Liver (tissue), 9 donors: ENCODE results near the gene AMOTL1. TPM values are rescaled to one million over a fixed set of nuclear protein-coding genes. Genes with fewer than 3 reads are reported as not detected.

Experiments
- DNase-seq: peaks from one replicate; pipeline ENCODE4 v3.0.0-alpha.2; 2017; ENCODE audit warnings: low spot score
- H3K27ac ChIP-seq, 2 donors: one replicate each; pipeline ENCODE4 v1.7.0; 2013; ENCODE audit warnings: inconsistent platforms in 2 of 2, low read length in 2 of 2, control low read depth in 1 of 2, low read depth in 1 of 2, mild to moderate bottlenecking in 1 of 2
- H3K27me3 ChIP-seq, 4 donors: one replicate each; pipeline versions ENCODE4 v1.6.1 to v1.7.0; 2013; ENCODE audit warnings: low read length in 3 of 4, inconsistent platforms in 1 of 4, mild to moderate bottlenecking in 1 of 4, moderate library complexity in 1 of 4; ENCODE audit not compliant: control insufficient read depth in 4 of 4, insufficient read depth in 4 of 4
- H3K36me3 ChIP-seq, 4 donors: one replicate each; pipeline versions ENCODE4 v1.6.1 to v1.7.0; 2013; ENCODE audit warnings: low read length in 3 of 4, mild to moderate bottlenecking in 3 of 4, low read depth in 1 of 4, moderate library complexity in 1 of 4; ENCODE audit not compliant: control insufficient read depth in 4 of 4, insufficient read depth in 3 of 4
- H3K4me1 ChIP-seq, 4 donors: one replicate each; pipeline versions ENCODE4 v1.6.1 to v1.7.0; 2013; ENCODE audit warnings: low read length in 3 of 4, mild to moderate bottlenecking in 3 of 4, moderate library complexity in 1 of 4; ENCODE audit not compliant: control insufficient read depth in 4 of 4, insufficient read depth in 4 of 4
- H3K4me3 ChIP-seq, 3 donors: one replicate each; pipeline versions ENCODE4 v1.6.1 to v1.7.0; 2013; ENCODE audit warnings: low read length in 3 of 3, control low read depth in 1 of 3, low read depth in 1 of 3, mild to moderate bottlenecking in 1 of 3
- H3K9ac ChIP-seq, 2 donors: one replicate each; pipeline ENCODE4 v1.7.0; 2013; ENCODE audit warnings: low read length in 2 of 2, mild to moderate bottlenecking in 2 of 2, moderate library complexity in 2 of 2, control low read depth in 1 of 2, low read depth in 1 of 2
- H3K9me3 ChIP-seq, 4 donors: one replicate each; pipeline versions ENCODE4 v1.6.1 to v1.7.0; 2013; ENCODE audit warnings: low read length in 3 of 4; ENCODE audit not compliant: control insufficient read depth in 4 of 4
- CTCF ChIP-seq: fragments of 150-350 bp; IDR thresholded peaks from 2 replicates; pipeline ENCODE4 v1.5.1; 2017; ENCODE audit warnings: improper control_type of control experiment, low read depth, low read length; ENCODE audit not compliant: missing input control
- EGR1 ChIP-seq, 2 donors: IDR thresholded peaks; 2 replicates each; pipeline ENCODE4 v1.6.1; 2016 to 2018; ENCODE audit warnings: antibody characterized with exemption in 2 of 2, low read depth in 2 of 2
- FOXA1 ChIP-seq: IDR thresholded peaks from 2 replicates; pipeline ENCODE4 v1.6.1; 2016; ENCODE audit warnings: antibody characterized with exemption
- JUND ChIP-seq, 2 donors: IDR thresholded peaks; 2 replicates each; pipeline ENCODE4 v1.6.1; 2016; ENCODE audit warnings: antibody characterized with exemption in 2 of 2
- RAD21 ChIP-seq, 2 donors: IDR thresholded peaks; 2 replicates each; pipeline ENCODE4 v1.6.1; 2016; ENCODE audit warnings: antibody characterized with exemption in 2 of 2, mild to moderate bottlenecking in 2 of 2
- YY1 ChIP-seq: IDR thresholded peaks from 2 replicates; pipeline ENCODE4 v1.6.1; 2016; ENCODE audit warnings: antibody characterized with exemption, mild to moderate bottlenecking
- ZBTB33 ChIP-seq: IDR thresholded peaks from 2 replicates; pipeline ENCODE4 v1.6.1; 2016; ENCODE audit warnings: antibody characterized with exemption
- WGBS: extraction: QIAGEN DNeasy Blood & Tissue Kit; methylation state at CpG from one replicate; pipeline ENCODE4 v1.1.7; 2013; 5-methylcytosine and 5-hydroxymethylcytosine counted together
- polyA plus RNA-seq, 2 donors: library from polyadenylated mRNA; stranded (reverse) in 1 of 2; unstranded in 1 of 2; fragments of 200-250 nt in 1 of 2; fragments of >200 nt in 1 of 2; fragmentation: Nextera tagmentation in 1 of 2; extraction: Ambion mirVana in 1 of 2; gene quantifications; one replicate each; pipeline versions ENCODE4 v1.2.1 to v1.2.3, GENCODE V29; 2013 to 2015
- total RNA-seq, 2 donors: library from RNA; depleted of rRNA; stranded (reverse); fragments of >200 nt; gene quantifications; one replicate each; pipeline ENCODE4 v1.2.3, GENCODE V29; 2014
- donor health status: healthy.
- donor health status: healthy.
- donor health status: healthy.
- donor health status: healthy.
- donor health status: healthy.

AMOTL1 gene
- total and polyA plus RNA-seq, 4 donors: 2.2 to 29.5 (median 7.2) TPM

- Histone ChIP-seq H3K27ac (no peak overlapping the region), H3K9ac (peak overlapping the region in 1 of 2 donors; percentile 36), H3K36me3 (no peaks in the 10 kb centered on the region), H3K27me3 (no peaks in the 10 kb centered on the region), H3K9me3 (no peaks in the 10 kb centered on the region), H3K4me3 (peak overlapping the region; percentile 57 to 63 (median 61)), H3K4me1 (peaks cover 4 to 16% (median 9%) of the 10 kb centered on the region in 4 donors)
- WGBS: 2% methylated on average over 82 of the region's 82 CpGs
- no peak for DNase-seq
- TF ChIP-seq ZBTB33: no peak
- no peak for TF ChIP-seq FOXA1
- no peak for TF ChIP-seq JUND (IDR thresholded peaks at IDR 0.05)
- no peak for TF ChIP-seq RAD21 (IDR thresholded peaks at IDR 0.05)
- TF ChIP-seq YY1: no peak
Measured at GRCh38 chr11:94740083-94741021, 27.8 kb upstream of the AMOTL1 start.

GRCh38 chr11:94741022-94741679 is 27.0 kb upstream of the AMOTL1 start:
- Histone ChIP-seq H3K4me3 (peak overlapping the region; percentile 57 to 63 (median 61)), H3K36me3 (no peaks in the 10 kb centered on the region), H3K27ac (no peak overlapping the region), H3K4me1 (peaks cover 4 to 16% (median 9%) of the 10 kb centered on the region in 4 donors), H3K27me3 (no peaks in the 10 kb centered on the region), H3K9me3 (no peaks in the 10 kb centered on the region), H3K9ac (peak overlapping the region in 1 of 2 donors; percentile 36)
- WGBS: 1% methylated on average over 35 of the region's 35 CpGs
- DNase-seq: no peak
- TF ChIP-seq EGR1 (IDR thresholded peaks at IDR 0.05; ENCODE audit: low read depth in 2 of 2) (no peak), CTCF (peak; percentile 58), RAD21 (IDR thresholded peaks at IDR 0.05) (peak; percentile 60 to 76)

- H3K27ac ChIP-seq: no peak overlapping the region
- H3K27me3 ChIP-seq: no peaks in the 10 kb centered on the region
- H3K4me1 ChIP-seq: peaks cover 4 to 16% (median 9%) of the 10 kb centered on the region in 4 donors
- no peaks in the 10 kb centered on the region for H3K9me3 ChIP-seq
- no peak for DNase-seq
- no peak overlapping the region for H3K4me3 ChIP-seq
- no peak overlapping the region for H3K9ac ChIP-seq
- WGBS: 97% methylated on average over 2 of the region's 2 CpGs
- no peak for TF ChIP-seq EGR1 (IDR thresholded peaks at IDR 0.05; ENCODE audit: low read depth in 2 of 2)
- no peaks in the 10 kb centered on the region for H3K36me3 ChIP-seq
Measured at GRCh38 chr11:94742665-94743064, 25.5 kb upstream of the AMOTL1 start.
